ENCODE measurements around the gene PPM1K. TPM values are rescaled to one million over a fixed set of nuclear protein-coding genes. Genes with fewer than 3 reads are reported as not detected.
A peak's percentile ranks its signal among the peaks of the same experiment; 100 is the strongest.

Gene PPM1K
- polyA plus RNA-seq (2012; ENCODE audit: insufficient read depth, insufficient read length, low read depth): 0.88 TPM

DNA sequence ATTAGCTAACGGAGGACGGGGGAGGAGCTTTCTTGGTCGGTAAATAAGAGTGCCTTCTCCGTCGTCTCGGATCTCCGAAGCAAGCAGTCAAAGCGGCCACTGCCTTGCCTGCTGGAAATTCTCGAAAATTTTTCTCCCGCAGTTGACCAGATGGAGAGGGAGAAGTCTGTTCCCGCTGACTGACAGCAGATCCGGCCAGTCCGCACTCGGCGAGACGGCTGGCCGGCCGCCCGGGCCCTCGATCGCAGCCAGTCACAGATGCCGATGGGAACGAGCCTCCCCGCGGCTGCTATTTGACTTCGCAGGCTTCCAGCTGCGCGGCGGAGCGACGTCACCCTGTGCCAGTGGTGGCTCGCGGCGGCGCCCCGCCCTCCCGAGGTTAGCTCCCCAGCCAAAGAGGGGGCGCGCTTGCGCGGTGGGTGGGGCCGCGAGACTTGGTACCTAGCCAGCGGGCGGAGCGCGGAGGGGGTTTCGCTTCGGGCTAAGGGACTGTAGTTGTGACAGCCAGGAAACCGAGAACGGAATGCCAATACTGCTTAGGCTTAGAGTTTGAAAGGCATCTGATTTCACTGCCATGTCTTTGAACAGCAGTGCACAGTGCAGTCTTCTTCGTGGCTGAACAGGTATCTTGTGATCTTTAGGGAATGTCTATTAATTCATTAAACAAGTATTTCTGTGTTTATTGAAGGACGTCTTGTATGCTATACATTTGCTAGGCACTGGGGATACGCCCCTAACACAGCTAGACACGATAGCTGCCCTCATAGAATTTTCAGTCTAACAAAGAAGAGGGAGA is at the start of gene PPM1K:
TSS of gene PPM1K (minus strand) at position 123 of the 796 bp plus-strand sequence. CDS start 5,978 bp downstream, outside the sequence.
- H3K36me3 ChIP-seq: no peaks in the 10 kb centered on the region
- H3K4me3 ChIP-seq (ENCODE audit: low read depth, low read length): peak within 1 kb of the TSS; percentile 86
- peak; percentile 99 for DNase-seq
- H3K4me1 ChIP-seq: no peaks in the 10 kb centered on the region
- no peaks in the 10 kb centered on the region for H3K9me3 ChIP-seq
- peaks cover 15% of the 10 kb centered on the region for H3K27me3 ChIP-seq
- TF ChIP-seq, protein P1, sequence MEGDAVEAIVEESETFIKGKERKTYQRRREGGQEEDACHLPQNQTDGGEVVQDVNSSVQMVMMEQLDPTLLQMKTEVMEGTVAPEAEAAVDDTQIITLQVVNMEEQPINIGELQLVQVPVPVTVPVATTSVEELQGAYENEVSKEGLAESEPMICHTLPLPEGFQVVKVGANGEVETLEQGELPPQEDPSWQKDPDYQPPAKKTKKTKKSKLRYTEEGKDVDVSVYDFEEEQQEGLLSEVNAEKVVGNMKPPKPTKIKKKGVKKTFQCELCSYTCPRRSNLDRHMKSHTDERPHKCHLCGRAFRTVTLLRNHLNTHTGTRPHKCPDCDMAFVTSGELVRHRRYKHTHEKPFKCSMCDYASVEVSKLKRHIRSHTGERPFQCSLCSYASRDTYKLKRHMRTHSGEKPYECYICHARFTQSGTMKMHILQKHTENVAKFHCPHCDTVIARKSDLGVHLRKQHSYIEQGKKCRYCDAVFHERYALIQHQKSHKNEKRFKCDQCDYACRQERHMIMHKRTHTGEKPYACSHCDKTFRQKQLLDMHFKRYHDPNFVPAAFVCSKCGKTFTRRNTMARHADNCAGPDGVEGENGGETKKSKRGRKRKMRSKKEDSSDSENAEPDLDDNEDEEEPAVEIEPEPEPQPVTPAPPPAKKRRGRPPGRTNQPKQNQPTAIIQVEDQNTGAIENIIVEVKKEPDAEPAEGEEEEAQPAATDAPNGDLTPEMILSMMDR (IDR thresholded peaks at IDR 0.05; ENCODE audit: low read depth, low read length): no peak

DNA sequence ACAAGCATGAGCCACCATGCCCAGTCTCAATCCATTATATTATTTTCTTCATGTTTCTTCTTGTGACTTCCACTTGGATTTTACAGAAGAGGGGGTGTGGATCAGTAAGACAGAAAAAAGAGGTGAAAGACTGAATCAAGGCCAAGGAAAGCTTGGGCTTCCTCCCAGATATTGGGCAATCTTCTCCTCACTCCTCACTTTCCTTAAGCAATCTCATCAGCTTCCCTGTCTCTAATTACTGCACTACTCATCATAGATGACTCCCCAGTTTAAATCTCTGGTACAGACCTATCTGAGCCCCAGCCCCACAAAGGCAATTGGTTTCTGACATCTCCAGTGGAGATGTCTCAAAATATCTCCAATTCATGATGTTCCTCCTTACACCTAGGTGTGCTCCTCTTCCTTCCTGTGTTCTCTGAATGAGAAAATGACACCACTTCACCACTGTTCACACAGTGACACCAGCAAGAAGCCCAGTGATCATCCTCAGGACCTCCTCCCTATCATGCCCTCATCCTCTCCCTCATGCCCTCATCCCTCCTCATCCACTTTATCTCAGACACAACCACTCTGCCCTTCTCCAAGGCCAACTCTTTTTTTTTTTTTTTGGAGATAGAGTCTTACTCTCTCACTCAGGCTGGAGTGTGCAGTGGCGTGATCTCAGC is 49.5 kb upstream of the PPM1K start:
- TF ChIP-seq, protein P1 (IDR thresholded peaks at IDR 0.05; ENCODE audit: low read depth, low read length): no peak
- Histone ChIP-seq H3K36me3 (no peaks in the 10 kb centered on the region), H3K4me3 (ENCODE audit: low read depth, low read length) (no peak overlapping the region), H3K9me3 (no peaks in the 10 kb centered on the region), H3K27me3 (no peaks in the 10 kb centered on the region), H3K4me1 (no peaks in the 10 kb centered on the region)
- no peak for DNase-seq

DNA sequence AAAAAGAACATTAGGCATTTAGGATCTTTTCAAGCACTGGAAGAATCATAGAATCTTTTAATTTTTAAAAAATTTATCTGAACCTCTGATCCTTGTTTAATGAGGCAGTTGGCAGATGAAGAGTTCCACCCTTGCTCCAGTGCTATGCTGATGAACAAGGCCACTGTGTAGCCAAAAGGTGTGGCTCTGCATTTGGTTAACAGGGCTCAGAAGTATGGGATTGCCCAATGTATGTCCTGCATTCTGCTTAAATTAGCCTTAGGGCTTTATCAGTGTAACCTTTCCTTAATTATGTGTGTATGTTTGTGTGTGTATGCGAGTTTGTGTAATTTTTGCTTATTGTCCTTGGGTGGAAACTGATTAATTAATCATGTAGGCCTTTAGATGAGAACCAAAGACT is 43.3 kb upstream of the PPM1K start:
- no peaks in the 10 kb centered on the region for H3K9me3 ChIP-seq
- H3K4me3 ChIP-seq (ENCODE audit: low read depth, low read length): no peak overlapping the region
- TF ChIP-seq, protein P1 (IDR thresholded peaks at IDR 0.05; ENCODE audit: low read depth, low read length): no peak
- H3K27me3 ChIP-seq: no peaks in the 10 kb centered on the region
- H3K36me3 ChIP-seq: no peaks in the 10 kb centered on the region
- H3K4me1 ChIP-seq: no peaks in the 10 kb centered on the region
- DNase-seq: no peak

DNA sequence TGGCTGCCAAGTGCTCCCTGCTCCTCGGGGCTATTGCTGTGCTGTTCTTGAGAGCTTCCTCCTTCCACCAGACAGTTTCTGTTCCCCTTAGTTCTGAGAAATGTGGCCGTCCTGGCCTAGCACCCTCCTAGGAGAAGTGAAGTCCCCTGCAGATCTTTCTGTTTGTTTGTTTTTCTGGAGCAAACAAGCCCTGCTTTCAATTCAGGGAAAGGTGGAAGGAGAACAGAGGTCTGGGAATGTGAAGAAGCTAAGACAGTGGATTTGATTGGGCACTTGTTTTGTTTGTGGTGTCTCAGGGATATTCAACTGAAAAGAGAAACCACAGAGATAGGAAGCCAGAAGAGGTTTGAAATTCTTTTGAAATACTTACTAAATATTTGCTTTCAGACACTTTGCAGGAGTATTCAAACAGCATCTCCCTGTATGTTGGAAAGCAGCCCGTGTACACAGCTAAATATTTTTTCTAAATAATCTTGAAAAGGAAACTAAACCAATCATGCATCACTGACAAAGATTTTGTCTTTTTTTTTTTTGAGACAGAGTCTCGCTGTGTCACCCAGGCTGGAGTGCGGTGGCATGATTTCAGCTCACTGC is 36.5 kb upstream of the PPM1K start:
- Histone ChIP-seq H3K36me3 (no peaks in the 10 kb centered on the region), H3K9me3 (no peaks in the 10 kb centered on the region), H3K27me3 (no peaks in the 10 kb centered on the region), H3K4me1 (no peaks in the 10 kb centered on the region), H3K4me3 (ENCODE audit: low read depth, low read length) (no peak overlapping the region)
- TF ChIP-seq, protein P1 (IDR thresholded peaks at IDR 0.05; ENCODE audit: low read depth, low read length): no peak
- no peak for DNase-seq

DNA sequence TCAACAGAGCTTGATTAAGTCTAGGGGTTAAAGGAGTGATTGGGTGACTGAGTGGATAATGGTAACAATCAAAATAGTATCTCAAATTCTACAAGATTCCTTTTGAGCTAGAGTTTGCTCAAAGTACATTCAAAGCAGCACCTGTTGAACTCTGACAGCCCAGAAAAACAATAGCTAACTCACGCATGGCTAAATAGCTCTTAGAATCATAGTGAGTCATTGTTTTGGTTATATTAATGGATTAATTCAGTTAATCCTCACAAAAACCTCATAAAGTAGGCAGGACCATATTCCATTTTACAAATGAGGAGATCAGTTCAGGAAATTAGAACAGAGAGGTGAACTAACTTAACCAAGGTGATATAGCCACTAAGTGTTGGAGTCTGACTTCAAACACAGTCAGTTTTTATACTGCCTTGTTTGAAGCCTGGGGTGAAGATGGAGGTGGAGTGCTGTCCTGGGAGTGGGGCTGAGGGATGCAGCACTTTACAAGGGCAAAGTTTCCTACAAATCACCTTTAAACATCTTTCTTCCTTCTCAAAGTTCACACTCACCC is 35.9 kb upstream of the PPM1K start:
- TF ChIP-seq, protein P1 (IDR thresholded peaks at IDR 0.05; ENCODE audit: low read depth, low read length): no peak
- Histone ChIP-seq H3K36me3 (no peaks in the 10 kb centered on the region), H3K27me3 (no peaks in the 10 kb centered on the region), H3K4me3 (ENCODE audit: low read depth, low read length) (no peak overlapping the region), H3K4me1 (no peaks in the 10 kb centered on the region), H3K9me3 (no peaks in the 10 kb centered on the region)
- DNase-seq: no peak

Measured in BE2C (cell line).